HG03460 (cell line): ENCODE results near the gene ABCD2.
A peak's percentile ranks its signal among the peaks of the same experiment; 100 is the strongest.
"Not testable (repeated sequence)": the region's sequence is repeated elsewhere in the genome, so short reads cannot be mapped to it uniquely, and the experiment has no call there.

Experiments used
- ATAC-seq: cut with Tn5 transposase; IDR thresholded peaks from one replicate; pipeline ENCODE4 v1.9.1; 2021; ENCODE audit not compliant: unreplicated experiment

Gene ABCD2

GRCh38 chr12:39619660-39620433, at the start of gene ABCD2:
Gene ABCD2, minus strand, starts transcription at chr12:39619803. Its CDS starts 188 bp downstream, at chr12:39619615.
- ATAC-seq = peak; percentile 75

- ATAC-seq = no peak
Measured at GRCh38 chr12:39660101-39660500, 40.5 kb upstream of the ABCD2 start.

GRCh38 chr12:39647383-39647782, 27.8 kb upstream of the ABCD2 start:
- no peak for ATAC-seq

GRCh38 chr12:39646963-39647362, 27.4 kb upstream of the ABCD2 start:
- ATAC-seq = no peak

GRCh38 chr12:39643052-39643451, 23.4 kb upstream of the ABCD2 start:
- no peak for ATAC-seq

GRCh38 chr12:39638840-39639239, 19.2 kb upstream of the ABCD2 start:
- no peak for ATAC-seq

- ATAC-seq = no peak
Measured at GRCh38 chr12:39638178-39638577, 18.6 kb upstream of the ABCD2 start.

- ATAC-seq = no peak
Measured at GRCh38 chr12:39632670-39633069, 13.1 kb upstream of the ABCD2 start.

- ATAC-seq = no peak
Measured at GRCh38 chr12:39628836-39629235, 9.2 kb upstream of the ABCD2 start.

GRCh38 chr12:39627914-39628313, 8.3 kb upstream of the ABCD2 start:
- no peak for ATAC-seq

- ATAC-seq = no peak
Measured at GRCh38 chr12:39626033-39626814, 6.6 kb upstream of the ABCD2 start.

- ATAC-seq = no peak
Measured at GRCh38 chr12:39623919-39624318, 4.3 kb upstream of the ABCD2 start.

GRCh38 chr12:39623160-39623559, 3.6 kb upstream of the ABCD2 start:
- ATAC-seq = not testable (repeated sequence)

- ATAC-seq = no peak
Measured at GRCh38 chr12:39622306-39622705, 2.7 kb upstream of the ABCD2 start.

GRCh38 chr12:39621670-39622069, 2.1 kb upstream of the ABCD2 start:
- ATAC-seq = no peak

- peak; percentile 35 for ATAC-seq
Measured at GRCh38 chr12:39620659-39621658, 1.4 kb upstream of the ABCD2 start.

GRCh38 chr12:39619316-39619659, 315 bp downstream of the ABCD2 start:
- ATAC-seq = peak; percentile 15

GRCh38 chr12:39618701-39619100, 902 bp downstream of the ABCD2 start:
- ATAC-seq = no peak

GRCh38 chr12:39617887-39618286, 1.7 kb downstream of the ABCD2 start:
- ATAC-seq = no peak

GRCh38 chr12:39616666-39617065, 2.9 kb downstream of the ABCD2 start:
- no peak for ATAC-seq

GRCh38 chr12:39616251-39616650, 3.4 kb downstream of the ABCD2 start:
- ATAC-seq = no peak
